Measurements from ENCODE around the gene FRY.

FRY gene

DNA sequence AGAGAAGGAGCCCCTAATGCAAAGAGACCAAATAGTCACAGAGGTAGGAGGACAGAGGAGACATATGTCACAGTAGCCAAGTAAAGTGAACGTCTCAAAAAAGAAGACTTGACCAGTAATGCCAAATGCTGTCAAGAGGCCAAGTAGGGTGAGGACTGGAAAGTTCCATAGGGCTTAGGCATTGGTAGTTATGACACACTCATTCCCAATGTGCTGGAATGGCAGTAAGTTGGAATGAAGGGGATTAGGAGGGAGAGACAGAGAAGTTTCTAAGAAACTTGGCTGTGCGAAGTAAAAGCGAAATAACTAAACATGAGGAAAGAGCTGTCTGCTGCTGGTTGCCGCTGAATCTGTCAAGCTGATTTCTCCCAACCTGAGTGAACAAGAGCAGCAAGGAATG, 14.9 kb upstream of the FRY start:
- DNase-seq (ENCODE audit: low read depth): no peak

DNA sequence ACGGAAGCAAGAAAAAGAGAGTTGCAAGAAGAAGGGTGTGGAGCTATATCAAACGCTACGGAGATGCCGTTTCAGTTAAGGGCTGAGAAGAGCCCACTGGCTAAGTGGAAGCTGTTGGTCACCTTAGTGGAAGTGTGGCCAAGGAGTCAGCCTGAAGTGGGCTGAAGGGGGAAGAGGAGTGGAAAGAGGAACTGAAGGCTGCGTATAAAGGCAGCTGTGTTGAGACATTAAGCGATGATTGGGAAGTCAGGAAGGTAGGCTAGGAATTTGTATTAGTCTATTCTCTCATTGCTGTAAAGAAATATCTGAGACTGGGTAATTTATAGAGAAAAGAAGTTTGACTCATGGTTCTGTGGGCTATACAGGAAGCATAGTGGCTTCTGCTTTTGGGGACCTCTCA, 14.1 kb upstream of the FRY start:
- no peak for DNase-seq (ENCODE audit: low read depth)

DNA sequence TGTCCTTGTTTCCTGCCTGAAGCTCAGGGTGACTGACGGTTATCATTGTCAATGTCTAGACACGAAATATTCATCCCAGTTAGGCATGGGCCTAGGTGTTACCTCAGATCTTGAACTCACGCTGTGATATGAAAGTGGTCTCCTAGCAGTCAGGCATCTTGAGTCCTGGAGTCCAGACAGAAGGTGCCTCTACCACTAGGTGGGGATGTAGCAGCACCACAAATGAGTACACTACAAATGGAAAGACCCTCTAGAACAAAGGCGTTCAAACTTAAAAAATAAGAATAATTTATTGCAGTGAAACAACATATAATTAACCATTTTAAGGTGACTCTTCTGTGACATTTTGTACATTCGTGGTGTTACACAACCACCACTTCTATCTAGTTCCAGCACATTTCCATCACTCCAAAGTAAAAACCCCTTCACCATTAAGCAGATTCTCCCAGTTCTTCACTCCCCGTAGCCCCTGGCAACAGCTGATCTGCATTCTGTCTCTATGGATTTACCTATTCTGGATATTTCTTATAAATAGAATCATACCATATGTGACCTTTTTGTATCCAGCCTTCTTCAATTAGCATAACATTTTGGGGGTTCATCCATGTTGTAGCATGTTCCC, 11.9 kb upstream of the FRY start:
- peak; percentile 24 for DNase-seq (ENCODE audit: low read depth)

DNA sequence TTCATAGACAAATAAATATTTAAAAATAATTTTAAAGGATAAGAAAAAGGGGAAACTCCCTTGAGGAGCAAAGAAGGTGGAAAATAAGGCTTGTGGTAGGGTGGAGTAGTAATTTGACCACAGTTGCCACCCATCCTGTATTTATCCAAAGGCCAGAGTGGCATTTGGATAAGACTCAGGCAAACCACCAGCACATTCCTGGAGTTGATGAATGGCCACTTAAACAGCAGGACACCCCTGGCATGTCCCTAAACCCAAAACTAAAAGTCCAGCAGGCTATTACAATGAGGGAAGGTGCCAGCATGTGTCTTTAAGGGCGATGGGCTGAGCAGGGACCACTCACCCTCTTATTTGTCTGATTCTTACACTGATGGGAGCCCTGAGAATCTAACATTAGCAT, 9.8 kb upstream of the FRY start:
- no peak for DNase-seq (ENCODE audit: low read depth)

DNA sequence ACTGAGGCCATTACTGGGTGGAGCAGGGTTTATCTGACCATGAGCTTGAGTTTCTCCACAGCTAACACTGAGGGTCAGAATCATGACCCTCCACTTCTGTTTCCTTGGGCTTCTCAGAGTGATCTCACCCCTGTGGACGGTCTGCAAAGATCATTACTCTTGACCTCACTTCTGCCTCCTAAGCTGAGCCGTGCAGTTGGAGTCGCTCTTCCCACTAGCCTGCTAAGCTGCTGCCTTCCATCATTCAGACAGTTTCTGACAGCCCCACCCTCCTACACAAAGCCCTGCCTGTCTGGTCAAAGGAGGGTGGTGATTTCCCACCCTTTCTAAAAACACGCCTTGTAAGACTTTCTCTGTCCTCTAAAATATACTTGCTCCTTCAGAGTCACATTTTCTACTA, 9.3 kb upstream of the FRY start:
- no peak for DNase-seq (ENCODE audit: low read depth)

DNA sequence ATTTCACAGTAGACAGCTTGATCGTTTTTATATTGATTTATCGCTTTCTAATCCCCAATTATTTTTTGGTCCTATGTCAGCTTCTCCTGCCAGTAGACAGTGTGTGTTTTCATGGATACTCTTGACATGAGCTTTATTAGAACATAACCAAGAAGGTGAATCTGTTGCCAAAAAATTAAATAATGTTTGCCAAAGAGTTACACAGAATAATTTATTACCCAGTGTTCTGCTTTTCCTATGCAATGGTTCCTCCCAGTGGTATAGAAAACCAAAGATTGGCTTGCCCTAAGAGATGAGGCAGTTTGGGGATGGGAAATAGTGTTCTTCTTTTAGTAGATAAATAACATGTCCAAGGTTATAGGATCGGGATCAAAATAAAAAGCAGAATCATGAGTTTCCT, 8.5 kb upstream of the FRY start:
- no peak for DNase-seq (ENCODE audit: low read depth)

DNA sequence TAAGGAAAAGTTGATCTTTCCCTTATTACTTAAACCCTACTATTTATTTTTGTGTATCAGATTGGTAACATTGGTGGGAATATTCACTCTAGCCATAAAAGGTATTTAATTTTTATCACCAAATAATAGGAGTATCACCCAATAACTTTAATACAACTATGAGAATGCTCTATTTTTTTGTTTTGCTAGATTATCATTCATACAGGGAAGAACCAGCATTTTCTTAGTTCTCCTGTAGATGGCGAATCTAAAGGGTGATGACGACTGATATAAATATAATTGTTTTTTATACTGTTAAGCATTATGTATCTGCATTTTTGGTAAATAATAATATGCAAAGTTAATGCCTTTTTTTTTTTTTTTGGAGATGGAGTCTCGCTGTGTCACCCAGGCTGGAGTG, 7.9 kb upstream of the FRY start:
- DNase-seq (ENCODE audit: low read depth): no peak

DNA sequence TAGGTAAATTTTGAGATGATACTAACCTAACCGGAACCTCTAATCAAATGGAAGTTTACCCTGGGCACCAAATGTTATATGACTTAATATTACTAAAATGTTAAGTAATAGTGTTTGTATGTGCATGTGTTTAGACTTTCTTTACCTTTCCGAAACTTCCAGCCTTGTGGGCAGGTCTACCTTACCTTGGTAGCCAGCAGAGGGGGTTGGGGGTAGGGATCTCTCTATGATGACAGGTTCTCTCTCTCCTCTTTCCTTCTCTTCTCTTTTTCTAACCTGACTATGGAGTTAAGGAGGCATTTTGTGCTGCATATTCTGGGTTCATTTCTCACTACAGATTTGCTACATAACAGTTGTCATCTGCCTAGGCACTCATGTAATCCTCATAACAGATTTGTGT, 6.8 kb upstream of the FRY start:
- DNase-seq (ENCODE audit: low read depth): no peak

DNA sequence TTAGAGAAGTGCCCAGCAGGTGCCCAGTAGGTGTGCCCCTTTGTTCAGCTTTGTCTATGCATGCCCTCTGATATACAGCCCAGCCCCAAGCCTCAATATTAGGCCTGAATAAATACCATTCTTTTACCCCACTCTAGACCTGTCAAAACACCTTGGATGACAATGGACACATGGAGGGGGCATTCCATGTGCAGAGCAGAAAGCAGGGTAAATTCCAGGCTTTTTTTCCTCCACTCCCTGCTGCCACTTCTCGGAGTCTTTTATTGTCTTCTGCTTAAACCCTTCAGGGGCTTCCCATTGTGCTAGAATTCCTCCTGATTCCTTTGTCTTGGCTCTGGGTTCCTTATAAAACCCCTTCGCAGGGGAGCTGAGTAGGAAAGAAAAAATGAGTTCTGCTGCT, 5.8 kb upstream of the FRY start:
- no peak for DNase-seq (ENCODE audit: low read depth)

DNA sequence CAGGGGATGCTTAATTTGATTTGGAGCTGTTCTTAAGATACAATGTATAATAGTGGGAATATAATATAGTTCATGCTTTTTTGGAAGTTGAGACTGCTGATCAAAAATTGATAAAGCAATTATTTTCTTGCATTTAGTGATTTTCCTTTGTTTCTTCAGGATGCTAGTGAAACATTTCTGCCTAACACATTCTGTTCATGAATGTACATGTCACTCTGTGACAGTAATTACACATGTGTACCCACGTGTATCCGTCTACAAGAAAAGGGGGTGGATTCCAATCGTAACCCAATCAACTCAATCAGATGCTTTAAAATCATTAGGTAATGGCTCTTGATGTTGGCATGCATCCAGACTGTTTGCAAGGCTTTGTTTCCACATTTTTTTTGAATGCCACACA, 5.0 kb upstream of the FRY start:
- no peak for DNase-seq (ENCODE audit: low read depth)

DNA sequence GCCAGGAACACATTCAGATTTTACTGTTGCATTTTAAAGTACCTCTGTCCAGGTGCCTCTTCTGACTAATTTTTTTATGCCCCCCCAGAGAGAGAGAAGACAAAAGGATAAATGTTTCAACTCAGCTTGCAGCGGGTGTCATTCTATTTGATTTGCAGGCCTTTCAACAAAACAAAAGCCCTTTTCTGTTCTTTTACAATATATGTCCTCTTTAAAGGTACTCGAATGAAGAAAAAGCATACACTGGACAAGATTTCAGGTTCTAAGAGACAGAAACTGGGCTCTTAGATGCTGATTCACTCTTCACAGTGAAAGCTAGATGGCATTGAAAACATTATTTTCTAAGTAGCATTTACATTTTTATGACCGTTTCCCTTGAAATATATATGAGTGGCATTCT, 2.9 kb upstream of the FRY start:
- DNase-seq (ENCODE audit: low read depth): no peak

DNA sequence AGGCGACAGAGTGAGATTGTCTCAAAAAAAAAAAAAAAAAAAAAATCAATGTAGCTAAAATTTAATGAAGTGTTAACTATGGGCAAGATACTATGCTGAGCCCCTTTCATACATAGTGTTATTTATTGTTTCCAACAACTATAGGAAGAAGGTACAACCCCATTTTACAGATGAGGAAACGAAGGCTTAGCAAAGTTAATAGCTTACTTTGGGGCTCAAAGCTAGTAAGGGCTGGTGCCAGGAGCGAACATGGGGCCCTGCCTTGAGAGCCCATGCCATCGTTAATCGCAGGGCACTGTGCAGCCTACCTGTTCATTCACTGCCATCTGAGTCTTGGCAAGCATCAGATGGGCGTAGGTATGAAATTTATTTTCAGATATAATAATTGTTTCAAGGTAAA, 1.9 kb upstream of the FRY start:
- no peak for DNase-seq (ENCODE audit: low read depth)

DNA sequence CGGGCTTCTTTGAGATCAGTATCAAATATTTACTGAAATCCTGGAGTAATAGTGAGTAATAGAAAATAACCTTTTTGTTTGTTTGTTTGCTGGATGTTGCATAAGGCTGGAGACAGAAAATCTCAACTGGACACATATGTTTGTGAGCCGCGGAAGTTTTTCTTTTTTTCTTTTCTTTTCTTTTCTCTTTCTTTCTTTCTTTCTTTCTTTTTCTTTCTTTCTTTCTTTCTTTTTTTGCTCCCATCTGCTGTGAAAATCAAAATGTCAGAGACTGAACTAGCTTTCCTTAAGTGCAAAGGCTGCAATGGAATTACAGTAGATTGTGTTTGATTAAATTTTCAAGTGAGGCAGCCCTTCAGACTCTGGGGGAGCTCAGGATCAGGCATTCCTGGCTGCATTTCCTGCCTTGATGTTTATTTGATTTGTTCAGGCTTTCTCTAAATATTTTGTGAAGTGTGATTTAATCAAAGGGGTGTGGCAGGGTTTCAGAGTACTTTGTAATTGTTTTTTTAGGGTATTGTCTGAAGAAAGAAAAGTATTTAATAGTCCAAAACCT, 319 bp downstream of the FRY start:
- DNase-seq (ENCODE audit: low read depth): no peak

DNA sequence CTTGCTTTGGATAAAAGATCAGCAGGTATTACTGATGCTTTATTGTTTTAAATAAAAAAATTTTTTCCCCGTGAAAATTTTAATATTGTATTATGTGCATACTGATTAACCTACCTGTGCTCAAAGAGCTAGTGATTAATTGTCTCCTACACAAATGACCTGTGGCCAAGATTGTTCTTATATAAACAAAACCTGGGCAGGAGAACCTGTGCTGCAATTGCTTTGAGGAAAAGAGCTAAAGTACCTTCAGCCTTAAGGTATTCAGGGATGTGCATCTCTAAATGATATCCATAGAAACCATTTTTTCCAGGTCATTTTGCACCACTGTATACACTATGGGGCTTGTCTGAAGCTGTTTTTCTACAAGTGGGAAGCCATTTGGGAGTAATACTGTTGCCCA, 1.2 kb downstream of the FRY start:
- DNase-seq (ENCODE audit: low read depth): no peak

DNA sequence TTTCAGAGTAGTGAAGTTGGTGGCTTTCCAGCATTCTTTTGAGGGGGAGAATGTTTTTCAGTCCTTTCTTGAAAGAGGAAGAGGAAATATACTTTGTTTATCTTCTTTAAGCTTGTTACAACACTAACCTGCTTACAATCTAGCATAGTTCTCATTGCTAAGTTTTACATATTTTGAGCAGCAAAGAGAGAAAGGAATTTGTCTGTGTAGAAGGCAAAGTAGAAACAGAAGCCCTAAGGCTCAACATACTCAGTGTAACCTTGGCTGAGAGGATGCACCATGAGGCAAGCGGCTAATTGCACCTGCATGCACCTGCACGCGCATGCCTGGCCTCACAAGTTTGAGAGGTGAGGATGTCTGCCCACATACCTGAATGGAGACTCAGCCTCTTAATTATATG, 2.2 kb downstream of the FRY start:
- DNase-seq (ENCODE audit: low read depth): no peak

DNA sequence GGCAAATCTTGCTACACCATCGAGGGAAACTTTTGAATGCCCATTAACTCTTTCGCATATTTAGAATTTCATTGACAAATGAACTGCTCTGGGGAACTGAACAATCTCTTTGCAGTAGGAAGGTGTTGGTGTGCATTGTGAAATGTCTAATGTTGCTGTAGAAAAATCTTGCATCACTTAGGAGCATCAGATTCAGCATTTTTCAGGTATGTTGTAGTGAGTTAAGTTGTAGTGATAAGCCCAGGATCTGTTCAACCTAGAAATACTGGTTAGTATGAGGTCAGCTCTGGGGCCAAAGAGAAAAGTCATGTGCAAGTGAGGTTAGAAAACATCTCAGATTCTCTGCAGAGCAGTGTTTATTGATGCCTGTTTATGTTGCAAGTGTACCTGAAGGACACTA, 4.1 kb downstream of the FRY start:
- DNase-seq (ENCODE audit: low read depth): no peak

DNA sequence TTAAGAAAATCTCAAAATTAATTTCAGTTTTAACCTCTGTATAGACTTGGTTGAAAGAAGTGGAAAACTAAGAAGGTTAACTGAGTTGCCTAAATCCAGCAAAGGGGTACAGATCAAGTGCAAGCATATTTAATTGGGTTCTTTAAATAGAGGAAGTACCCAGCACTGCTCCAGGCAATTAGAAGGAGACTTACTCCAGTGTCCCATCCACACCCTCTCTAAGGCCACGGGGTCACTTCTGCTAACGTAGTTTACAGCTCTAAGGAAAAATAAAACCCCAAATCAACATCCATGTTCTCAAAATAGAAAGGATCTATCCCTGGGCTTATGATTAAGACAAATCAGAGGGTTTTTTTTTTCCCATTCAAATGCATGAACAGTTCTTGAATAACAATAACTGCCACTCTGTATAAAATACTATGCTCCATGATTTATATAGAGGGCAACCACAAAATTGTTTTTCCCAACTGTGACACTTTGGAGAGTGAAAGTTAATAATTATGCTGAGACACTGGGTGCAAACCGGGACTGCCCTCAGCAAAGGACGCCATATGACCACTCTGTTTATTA, 4.6 kb downstream of the FRY start:
- DNase-seq (ENCODE audit: low read depth): no peak

DNA sequence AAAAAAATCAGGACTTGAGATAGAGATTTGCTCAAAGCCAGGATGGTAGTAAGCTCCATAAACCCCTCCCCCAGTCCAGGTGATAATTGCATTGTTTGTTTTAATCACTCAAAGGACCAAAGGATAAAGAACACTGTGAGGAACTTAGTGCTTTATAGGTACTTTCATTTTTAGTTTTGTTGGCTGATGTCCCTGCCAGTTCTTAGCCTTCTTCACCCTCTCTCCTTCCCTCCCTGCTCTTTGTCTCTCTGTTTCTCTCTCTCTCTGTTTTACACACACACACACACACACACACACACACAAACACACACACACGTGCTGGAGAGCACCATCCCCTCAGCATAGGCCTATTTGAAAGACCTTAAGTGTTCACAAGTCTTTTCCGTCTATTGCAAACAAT, 5.2 kb downstream of the FRY start:
- no peak for DNase-seq (ENCODE audit: low read depth)

DNA sequence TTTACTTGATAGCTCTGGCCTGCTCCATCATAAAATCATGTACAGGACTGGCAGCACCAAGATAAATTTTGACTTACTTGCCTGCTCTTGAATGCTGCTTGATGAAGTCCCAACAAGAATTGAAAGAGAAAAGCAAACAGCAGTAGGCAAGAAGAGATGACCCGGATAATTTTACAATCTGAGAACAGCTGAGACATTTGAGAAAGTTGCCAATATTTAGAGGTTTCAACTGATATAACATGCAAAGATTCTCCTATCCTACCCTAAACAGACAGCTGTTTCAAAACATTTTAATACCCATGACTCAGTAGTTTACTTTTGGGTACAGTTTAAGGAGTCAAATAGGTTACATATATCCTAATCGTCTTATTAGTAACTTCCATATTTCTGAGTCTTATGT, 5.9 kb downstream of the FRY start:
- no peak for DNase-seq (ENCODE audit: low read depth)

DNA sequence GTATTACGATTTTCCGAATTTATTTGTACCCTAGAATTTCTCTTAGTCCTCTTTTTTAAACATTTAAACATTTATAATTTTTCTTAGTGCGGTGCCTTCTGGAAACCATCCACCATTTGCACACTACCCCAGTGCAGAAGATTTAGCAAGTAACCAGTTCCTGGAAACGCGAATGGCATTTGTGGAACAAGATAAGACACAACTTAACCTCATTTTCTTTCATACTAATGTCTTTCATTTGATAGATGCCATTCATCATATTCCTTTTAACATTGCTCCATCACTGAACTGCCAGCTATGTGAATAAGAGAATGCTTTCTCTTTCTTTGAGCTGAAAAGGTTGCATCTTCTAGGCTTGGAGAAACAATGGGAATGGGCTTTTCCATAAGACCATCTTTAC, 6.8 kb downstream of the FRY start:
- DNase-seq (ENCODE audit: low read depth): no peak

DNA sequence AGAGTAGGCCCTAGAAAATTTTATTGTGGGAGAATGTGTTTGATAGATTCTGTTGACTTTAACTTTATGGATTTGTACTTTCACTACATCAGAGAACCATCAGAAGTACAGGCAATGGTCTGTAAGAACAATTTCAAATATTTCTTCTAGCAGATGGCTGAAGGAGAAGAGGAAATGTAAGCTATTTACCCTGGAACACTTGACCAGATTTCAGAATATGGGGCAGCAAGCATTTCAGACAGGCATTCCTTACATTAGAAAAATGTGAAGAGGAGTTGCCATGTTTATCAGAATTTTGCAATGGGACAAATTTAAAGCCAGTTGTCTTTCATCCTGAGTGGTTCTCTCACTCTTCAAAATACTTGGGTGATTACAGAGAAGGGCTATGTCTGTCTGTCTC, 7.5 kb downstream of the FRY start:
- no peak for DNase-seq (ENCODE audit: low read depth)

DNA sequence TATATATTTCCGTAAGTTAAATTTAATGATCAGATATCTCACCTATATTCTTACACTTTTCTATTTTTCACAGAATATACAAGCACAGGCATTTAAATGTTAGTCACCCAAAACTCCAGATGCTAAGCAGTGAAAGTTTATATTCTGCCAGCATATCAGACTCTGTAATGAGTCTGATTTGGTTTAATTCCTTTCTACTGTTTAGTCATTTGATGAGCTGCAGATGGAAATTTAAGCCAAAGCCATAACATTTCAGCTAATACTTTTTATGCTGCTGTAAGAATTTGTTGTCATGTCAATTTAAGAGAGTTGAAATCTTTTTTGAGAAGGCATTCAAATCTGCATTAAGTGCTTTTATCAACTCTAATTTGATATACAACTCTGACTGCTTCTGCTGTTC, 8.0 kb downstream of the FRY start:
- DNase-seq (ENCODE audit: low read depth): peak; percentile 15

DNA sequence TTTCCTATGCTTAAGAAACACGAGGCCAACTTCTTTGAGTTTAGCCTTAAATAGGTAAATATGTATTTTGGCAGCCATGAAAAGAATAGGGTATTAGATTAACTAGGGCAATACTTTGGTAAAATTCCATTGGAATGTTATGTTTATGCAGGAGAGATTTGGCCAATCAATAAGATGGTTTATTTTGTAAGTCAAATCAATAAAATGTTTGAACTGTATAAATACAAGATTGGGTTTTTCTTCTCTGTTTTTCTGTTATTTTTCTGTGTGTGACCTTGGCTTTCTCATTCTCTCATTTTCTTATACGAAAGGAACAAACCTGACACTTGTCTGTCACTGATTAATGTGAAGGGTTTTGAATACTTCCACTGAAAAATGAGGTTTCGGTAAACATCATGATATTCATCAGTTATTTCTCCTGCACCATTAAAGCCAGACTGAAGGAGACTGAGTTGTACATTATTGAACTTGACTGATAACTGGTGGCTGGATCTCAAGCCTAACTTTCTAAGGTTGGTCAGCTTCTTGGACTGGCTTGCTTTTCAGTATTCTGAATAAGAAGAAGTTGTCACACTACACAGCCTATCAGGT, 8.6 kb downstream of the FRY start:
- DNase-seq (ENCODE audit: low read depth): no peak

DNA sequence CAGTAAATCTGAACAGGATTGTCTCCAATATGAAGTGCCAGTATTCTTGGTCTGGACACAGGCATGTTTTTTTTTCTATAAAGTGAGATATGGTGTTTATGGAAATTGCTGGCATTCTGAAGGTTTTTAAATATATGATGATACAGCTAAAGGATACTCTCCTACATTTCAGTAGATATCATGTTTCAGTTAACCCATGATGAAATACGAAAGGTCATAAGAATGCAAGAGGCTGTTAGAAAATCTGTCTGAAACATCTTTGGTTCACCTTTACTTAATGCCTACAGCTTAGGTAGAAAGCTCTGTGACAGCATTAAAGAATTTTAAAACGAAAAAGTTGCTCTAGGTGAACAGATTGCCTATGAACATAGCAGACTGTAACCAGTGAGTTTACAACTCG, 9.1 kb downstream of the FRY start:
- no peak for DNase-seq (ENCODE audit: low read depth)

All from GM04504 (cell line).